H9 (cell line): ENCODE results near the gene HKDC1. TPM values are rescaled to one million over a fixed set of nuclear protein-coding genes. Genes with fewer than 3 reads are reported as not detected.
A peak's percentile ranks its signal among the peaks of the same experiment; 100 is the strongest.

Experiments used
- DNase-seq: peaks from one replicate; pipeline ENCODE4 v3.0.0-alpha.2; 2017
- H2AFZ ChIP-seq: one replicate; pipeline ENCODE4 v1.6.1; 2013; ENCODE audit warnings: mild to moderate bottlenecking, low read length, control low read depth, moderate library complexity
- H2AK5ac ChIP-seq: 2 replicates; pipeline ENCODE4 v1.6.1; 2013; ENCODE audit warnings: low read length, control low read depth, mixed read lengths; ENCODE audit not compliant: insufficient read length
- H2BK120ac ChIP-seq: one replicate; pipeline ENCODE4 v1.6.1; 2013; ENCODE audit warnings: low read depth, mild to moderate bottlenecking, low read length, control low read depth, inconsistent platforms; ENCODE audit not compliant: poor library complexity, severe bottlenecking
- H2BK12ac ChIP-seq: 2 replicates; pipeline ENCODE4 v1.6.1; 2013; ENCODE audit warnings: low read length, control low read depth, mixed read lengths, low read depth; ENCODE audit not compliant: insufficient read length
- H2BK15ac ChIP-seq: 2 replicates; pipeline ENCODE4 v1.6.1; 2013; ENCODE audit warnings: low read depth, low read length, control low read depth
- H2BK20ac ChIP-seq: one replicate; pipeline ENCODE4 v1.6.1; 2013; ENCODE audit warnings: low read depth, mild to moderate bottlenecking, low read length, control low read depth, inconsistent platforms; ENCODE audit not compliant: poor library complexity, severe bottlenecking
- H2BK5ac ChIP-seq: 2 replicates; pipeline ENCODE4 v1.6.1; 2013; ENCODE audit warnings: low read length, control low read depth, mixed read lengths; ENCODE audit not compliant: insufficient read length
- H3K14ac ChIP-seq: 2 replicates; pipeline ENCODE4 v1.6.1; 2013; ENCODE audit warnings: low read length, control low read depth; ENCODE audit not compliant: insufficient read depth
- H3K18ac ChIP-seq: 2 replicates; pipeline ENCODE4 v1.6.1; 2013; ENCODE audit warnings: low read depth, mild to moderate bottlenecking, mixed read lengths, low read length, control low read depth; ENCODE audit not compliant: insufficient read length
- H3K23ac ChIP-seq: 2 replicates; pipeline ENCODE4 v1.6.1; 2013; ENCODE audit warnings: low read length, control low read depth, mixed read lengths, low read depth; ENCODE audit not compliant: insufficient read length
- H3K23me2 ChIP-seq: 2 replicates; pipeline ENCODE4 v1.6.1; 2013; ENCODE audit warnings: low read depth, mild to moderate bottlenecking, mixed read lengths, low read length, control low read depth; ENCODE audit not compliant: insufficient read length, poor library complexity, severe bottlenecking
- H3K27ac ChIP-seq: 2 replicates; pipeline ENCODE4 v1.5.1; 2013; ENCODE audit warnings: low read length, control low read depth, mixed read lengths, low read depth; ENCODE audit not compliant: insufficient read length
- H3K27me3 ChIP-seq: 2 replicates; pipeline ENCODE4 v1.6.1; 2013; ENCODE audit warnings: low read length, control low read depth, inconsistent platforms; ENCODE audit not compliant: insufficient read depth
- H3K4ac ChIP-seq: 2 replicates; pipeline ENCODE4 v1.6.1; 2013; ENCODE audit warnings: low read depth, mild to moderate bottlenecking, control low read depth, inconsistent platforms, low read length, moderate library complexity
- H3K4me1 ChIP-seq: 2 replicates; pipeline ENCODE4 v1.6.1; 2013; ENCODE audit warnings: low read length, control low read depth, inconsistent platforms; ENCODE audit not compliant: insufficient read depth
- H3K4me2 ChIP-seq: 2 replicates; pipeline ENCODE4 v1.6.1; 2013; ENCODE audit warnings: low read length, control low read depth, mixed read lengths; ENCODE audit not compliant: insufficient read length, insufficient read depth
- H3K56ac ChIP-seq: 2 replicates; pipeline ENCODE4 v1.6.1; 2013; ENCODE audit warnings: low read depth, mild to moderate bottlenecking, mixed read lengths, low read length, control low read depth; ENCODE audit not compliant: insufficient read length
- H3K79me1 ChIP-seq: 2 replicates; pipeline ENCODE4 v1.6.1; 2013; ENCODE audit warnings: low read depth, mild to moderate bottlenecking, moderate library complexity, low read length, control low read depth, inconsistent platforms; ENCODE audit not compliant: insufficient read depth, poor library complexity, severe bottlenecking
- H3K79me2 ChIP-seq: 2 replicates; pipeline ENCODE4 v1.6.1; 2013; ENCODE audit warnings: low read length, control low read depth, inconsistent platforms; ENCODE audit not compliant: insufficient read depth
- H3K9ac ChIP-seq: 2 replicates; pipeline ENCODE4 v1.6.1; 2013; ENCODE audit warnings: low read length, control low read depth, mixed read lengths; ENCODE audit not compliant: insufficient read length; ENCODE audit errors: extremely low read depth
- H3K9me3 ChIP-seq: one replicate; pipeline ENCODE4 v1.6.1; 2013; ENCODE audit warnings: low read depth, low read length, inconsistent platforms; ENCODE audit not compliant: control insufficient read depth
- H3T11ph ChIP-seq: one replicate; pipeline ENCODE4 v1.6.1; 2013; ENCODE audit warnings: mild to moderate bottlenecking, low read length, control low read depth, inconsistent platforms
- H4K20me1 ChIP-seq: one replicate; pipeline ENCODE4 v1.6.1; 2013; ENCODE audit not compliant: control insufficient read depth, insufficient read length, insufficient read depth
- H4K5ac ChIP-seq: 2 replicates; pipeline ENCODE4 v1.6.1; 2013; ENCODE audit warnings: low read depth, mild to moderate bottlenecking, mixed read lengths, low read length, control low read depth; ENCODE audit not compliant: insufficient read length
- H4K8ac ChIP-seq: replicated peaks from 2 replicates; pipeline ENCODE4 v1.6.1; 2013; ENCODE audit warnings: low read length, control low read depth, mixed read lengths, low read depth; ENCODE audit not compliant: insufficient read length
- H4K91ac ChIP-seq: 2 replicates; pipeline ENCODE4 v1.6.1; 2013; ENCODE audit warnings: low read depth, mild to moderate bottlenecking, moderate library complexity, mixed read lengths, low read length, control low read depth; ENCODE audit not compliant: insufficient read length
- H3K27ac Mint-ChIP-seq, 3 experiments: 2 replicates in 2 of 3; 3 replicates in 1 of 3; pipeline ENCODE4 v1.8.0; 2020 to 2021; ENCODE audit warnings: mixed read lengths in 3 of 3, mild to moderate bottlenecking in 1 of 3, moderate library complexity in 1 of 3
- H3K27me3 Mint-ChIP-seq: 2 replicates; pipeline ENCODE4 v1.8.0; 2021; ENCODE audit warnings: low read depth, mild to moderate bottlenecking, moderate library complexity, mixed read lengths
- H3K36me3 Mint-ChIP-seq, 3 experiments: 2 replicates in 2 of 3; 3 replicates in 1 of 3; pipeline ENCODE4 v1.8.0; 2020 to 2021; ENCODE audit warnings: low read depth in 3 of 3, mixed read lengths in 3 of 3; ENCODE audit not compliant: insufficient read depth in 1 of 3
- H3K4me1 Mint-ChIP-seq, 2 experiments: 2 replicates each; pipeline ENCODE4 v1.8.0; 2020; ENCODE audit warnings: mixed read lengths in 2 of 2
- H3K4me3 Mint-ChIP-seq, 2 experiments: 2 replicates in 1 of 2; 3 replicates in 1 of 2; pipeline ENCODE4 v1.8.0; 2020 to 2021; ENCODE audit warnings: mild to moderate bottlenecking in 2 of 2, mixed read lengths in 2 of 2, moderate library complexity in 1 of 2
- H3K9me3 Mint-ChIP-seq, 2 experiments: 2 replicates in 1 of 2; 3 replicates in 1 of 2; pipeline ENCODE4 v1.8.0; 2020; ENCODE audit warnings: mild to moderate bottlenecking in 2 of 2, mixed read lengths in 2 of 2, moderate library complexity in 1 of 2
- WGBS: extraction: QIAGEN DNeasy Blood & Tissue Kit; methylation state at CpG from one replicate; pipeline ENCODE4 v1.1.7; 2013; ENCODE audit warnings: missing lambda C conversion rate, low lambda C conversion rate, mixed read lengths; ENCODE audit not compliant: insufficient read length; ENCODE audit errors: extremely low coverage; 5-methylcytosine and 5-hydroxymethylcytosine counted together
- total RNA-seq: library from RNA; stranded (reverse); gene quantifications from 2 replicates; pipeline ENCODE4 v1.2.1, GENCODE V29; 2021
- TF ChIP-seq, protein P1 (sequence below): fragments of 200-600 bp; sonication (generic); conservative IDR thresholded peaks from 3 replicates; pipeline ENCODE4 v1.8.0; 2021; ENCODE audit warnings: antibody characterized with exemption, mild to moderate bottlenecking

HKDC1 gene
- total RNA-seq, 1 experiment from 2014 or later, result not detected

DNA sequence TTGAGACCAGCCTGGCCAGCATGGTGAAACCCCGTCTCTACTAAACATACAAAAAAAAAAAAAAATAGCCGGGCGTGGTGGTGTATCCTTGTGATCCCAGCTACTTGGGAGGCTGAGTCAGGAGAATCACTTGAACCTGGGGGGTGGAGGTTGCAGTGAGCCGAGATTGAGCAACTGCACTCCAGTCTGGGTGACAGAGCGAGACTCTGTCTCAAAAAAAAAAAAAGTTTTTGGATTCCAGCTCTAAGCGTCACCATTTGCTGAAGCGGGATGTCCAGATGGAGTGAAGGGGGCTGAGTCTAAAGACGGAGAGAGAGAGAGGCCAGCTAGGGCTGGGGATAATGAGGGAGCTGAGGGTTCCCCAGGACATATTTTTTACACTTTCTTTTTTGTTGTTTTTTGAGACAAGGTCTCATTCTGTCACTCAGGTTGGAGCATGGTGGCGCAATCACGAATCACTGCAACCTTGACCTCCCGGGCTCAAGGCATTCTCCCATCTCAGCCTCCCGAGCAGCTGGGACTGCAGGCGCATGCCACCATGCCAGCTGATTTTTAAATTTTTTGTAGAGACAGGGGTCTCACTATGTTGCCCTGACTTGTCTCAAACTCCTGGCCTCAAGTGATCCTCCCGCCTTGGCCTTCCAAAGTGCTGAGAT is 48.8 kb downstream of the HKDC1 start:
- Histone ChIP-seq H2BK12ac (no peak overlapping the region), H4K5ac (no peak overlapping the region), H2BK20ac (no peak overlapping the region), H2BK5ac (no peak overlapping the region), H3T11ph (no peak overlapping the region), H3K18ac (no peak overlapping the region), H3K4me2 (no peak overlapping the region), H2BK120ac (no peak overlapping the region), H3K14ac (no peak overlapping the region), H3K9me3 (no peaks in the 10 kb centered on the region), H3K27ac (no peak overlapping the region), H3K79me2 (no peaks in the 10 kb centered on the region), H2BK15ac (no peak overlapping the region), H4K91ac (no peak overlapping the region), H3K79me1 (no peaks in the 10 kb centered on the region), H3K56ac (no peak overlapping the region), H2AK5ac (no peak overlapping the region), H3K4me1 (no peaks in the 10 kb centered on the region), H3K23ac (no peak overlapping the region), H3K4ac (no peak overlapping the region), H4K8ac (no peak overlapping the region), H3K23me2 (no peaks in the 10 kb centered on the region), H3K27me3 (no peaks in the 10 kb centered on the region), H3K9ac (no peak overlapping the region), H4K20me1 (no peaks in the 10 kb centered on the region), H2AFZ (no peak overlapping the region)
- no CpG with 5 or more reads among the region's 14 CpGs for WGBS
- Mint-ChIP-seq H3K9me3 (peaks cover 0 to 2% of the 10 kb centered on the region in 2 experiments; a peak in 2 of 5 replicates), H3K27me3 (no peaks in the 10 kb centered on the region; the same call in 1 of the 2 replicates), H3K36me3 (no peaks in the 10 kb centered on the region), H3K27ac (0 out of 7 replicates have a peak overlapping the region, but pooled peaks of 1 of the 3 experiments have one; percentile 57), H3K4me3 (no peak overlapping the region), H3K4me1 (peaks cover 0 to 3% of the 10 kb centered on the region in 2 experiments; a peak in 1 of 4 replicates)
- DNase-seq, result no peak
- TF ChIP-seq, protein P1, sequence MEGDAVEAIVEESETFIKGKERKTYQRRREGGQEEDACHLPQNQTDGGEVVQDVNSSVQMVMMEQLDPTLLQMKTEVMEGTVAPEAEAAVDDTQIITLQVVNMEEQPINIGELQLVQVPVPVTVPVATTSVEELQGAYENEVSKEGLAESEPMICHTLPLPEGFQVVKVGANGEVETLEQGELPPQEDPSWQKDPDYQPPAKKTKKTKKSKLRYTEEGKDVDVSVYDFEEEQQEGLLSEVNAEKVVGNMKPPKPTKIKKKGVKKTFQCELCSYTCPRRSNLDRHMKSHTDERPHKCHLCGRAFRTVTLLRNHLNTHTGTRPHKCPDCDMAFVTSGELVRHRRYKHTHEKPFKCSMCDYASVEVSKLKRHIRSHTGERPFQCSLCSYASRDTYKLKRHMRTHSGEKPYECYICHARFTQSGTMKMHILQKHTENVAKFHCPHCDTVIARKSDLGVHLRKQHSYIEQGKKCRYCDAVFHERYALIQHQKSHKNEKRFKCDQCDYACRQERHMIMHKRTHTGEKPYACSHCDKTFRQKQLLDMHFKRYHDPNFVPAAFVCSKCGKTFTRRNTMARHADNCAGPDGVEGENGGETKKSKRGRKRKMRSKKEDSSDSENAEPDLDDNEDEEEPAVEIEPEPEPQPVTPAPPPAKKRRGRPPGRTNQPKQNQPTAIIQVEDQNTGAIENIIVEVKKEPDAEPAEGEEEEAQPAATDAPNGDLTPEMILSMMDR, result no peak
